Heart left ventricle (tissue), 16 donors: ENCODE measurements around the gene BET1. TPM values are rescaled to one million over a fixed set of nuclear protein-coding genes. Genes with fewer than 3 reads are reported as not detected.

Source experiments
- ATAC-seq, 4 donors: fragments of 200-7000 bp; cut with Tn5 transposase; one replicate each; pipeline ENCODE4 v1.9.1; 2020 to 2022; ENCODE audit warnings: moderate library complexity in 4 of 4, mild to moderate bottlenecking in 3 of 4, moderate number of reproducible peaks in 1 of 4
- DNase-seq, 5 donors: peaks; one replicate each; pipeline ENCODE4 v3.0.0-alpha.2; 2020
- H3K27ac ChIP-seq, 12 donors: fragments of 200-600 bp; sonication (generic) in 4 of 12; one replicate each; pipeline versions ENCODE4 v1.5.0 to v1.8.0; 2016 to 2022; ENCODE audit warnings: mild to moderate bottlenecking in 2 of 12
- H3K27me3 ChIP-seq, 9 donors: fragments of 200-600 bp; sonication (generic) in 2 of 9; one replicate each; pipeline versions ENCODE4 v1.5.1 to v1.8.0; 2016 to 2022; ENCODE audit warnings: mild to moderate bottlenecking in 3 of 9
- H3K36me3 ChIP-seq, 9 donors: fragments of 200-600 bp; sonication (generic) in 2 of 9; one replicate each; pipeline versions ENCODE4 v1.5.0 to v1.8.0; 2018 to 2022; ENCODE audit warnings: mild to moderate bottlenecking in 2 of 9
- H3K4me1 ChIP-seq, 12 donors: fragments of 200-600 bp; sonication (generic) in 4 of 12; one replicate each; pipeline versions ENCODE4 v1.5.0 to v1.8.0; 2016 to 2022; ENCODE audit warnings: mild to moderate bottlenecking in 3 of 12
- H3K4me3 ChIP-seq, 12 donors: fragments of 200-600 bp; sonication (generic) in 4 of 12; one replicate each; pipeline versions ENCODE4 v1.5.0 to v1.8.0; 2017 to 2022; ENCODE audit warnings: mild to moderate bottlenecking in 9 of 12, moderate library complexity in 4 of 12
- H3K9me3 ChIP-seq, 12 donors: fragments of 200-600 bp; sonication (generic) in 4 of 12; one replicate each; pipeline versions ENCODE4 v1.5.0 to v1.8.0; 2016 to 2022; ENCODE audit warnings: mild to moderate bottlenecking in 1 of 12
- POLR2A ChIP-seq, 2 donors: fragments of 450-650 bp; IDR thresholded peaks; one replicate each; pipeline ENCODE4 v1.6.1; 2017; ENCODE audit warnings: antibody characterized with exemption in 2 of 2, mild to moderate bottlenecking in 2 of 2, moderate library complexity in 2 of 2
- WGBS, 4 donors: extraction: QIAGEN DNeasy Blood & Tissue Kit in 2 of 4; methylation state at CpG; one replicate each; pipeline versions ENCODE4 v1.1.5 to v1.1.7; 2013 to 2018; 5-methylcytosine and 5-hydroxymethylcytosine counted together
- intact Hi-C, 10 donors: fragments of 100-400 bp; cut with DNase I; formaldehyde crosslinking; loops; one replicate each; pipeline versions ENCODE4 v1.11.1 to v1.14.2; 2022
- polyA plus RNA-seq, 2 donors: library from polyadenylated mRNA; stranded (reverse); fragments of 200-250 nt; gene quantifications; one replicate each; pipeline ENCODE4 v1.2.3, GENCODE V29; 2013
- total RNA-seq, 9 donors: library from RNA; depleted of rRNA in 2 of 9; stranded (reverse); fragments of >200 nt in 2 of 9; fragmentation: NEBNext Ultra II Directional in 3 of 9; extraction: Animal tissue kit (Norgen Biotek cat#: 25700) in 3 of 9; gene quantifications; one replicate each; pipeline versions ENCODE4 v1.1.0 to v1.2.4, GENCODE V29; 2016 to 2023
- TF ChIP-seq, protein P1 (sequence below), 12 donors: fragments of 200-600 bp; sonication (generic) in 4 of 12; IDR thresholded peaks; one replicate each; pipeline versions ENCODE4 v1.5.0 to v1.8.0; 2018 to 2022; ENCODE audit warnings: antibody characterized with exemption in 12 of 12, mild to moderate bottlenecking in 5 of 12
- donor health status: ischemic (EF 13 %, LVEDD 7.1; RV severe dilation, severe dysfunction).
- donor health status: healthy with polysubstance abuse.
- donor health status: DM: no; HTN: yes; CAD: no.
- donor health status: DM: no; HTN: no; CAD: no.
- donor health status: ischemic (EF 25% LVEDD 6.9; RV normal size, moderate dysfunction).
- donor health status: ischemic (EF 25% LVEDD 5.7; RV mildly dilated, moderate dysfunction).
- donor health status: healthy.
- donor health status: DM: yes; HTN: yes; CAD: no.
- donor health status: ischemic (EF 35%, LVEDD 5.7; RV mildly dilated, moderate dysfunction).
- donor health status: nonischemic (EF 11% LVEDD 7.7; RV severe dilation, severe dysfunction).
- donor health status: DM: yes; HTN: yes; CAD: no.
- donor health status: PGD.
- donor health status: ischemic (EF 29% LVEDD 5.4; RV normal size, mild dysfunction).
- donor health status: nonischemic (EF 23%, LVEDD 6.1; RV moderate dilation, normal function).

The BET1 gene
- total and polyA plus RNA-seq, 11 donors, result 8.1 to 16.5 (median 12.1) TPM

DNA sequence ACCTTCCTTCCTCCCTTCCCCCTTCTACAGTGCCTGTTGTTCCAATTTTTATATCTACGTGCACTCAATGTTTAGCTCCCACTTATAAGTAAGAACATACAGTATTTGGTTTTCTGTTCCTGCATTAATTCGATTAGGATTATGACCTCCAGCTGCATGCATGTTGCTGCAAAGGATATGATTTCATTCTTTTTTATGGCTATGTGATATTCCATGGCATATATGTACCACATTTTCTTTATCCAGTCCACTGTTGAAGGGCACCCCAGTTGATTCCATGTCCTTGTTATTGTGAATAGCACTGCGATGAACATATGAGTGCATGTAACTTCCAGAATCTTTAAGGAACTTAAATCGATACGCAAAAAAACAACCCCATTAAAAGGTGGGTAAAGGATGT lies 39.9 kb downstream of the BET1 start:
- DNase-seq, result no peak
- H3K27ac ChIP-seq, result no peak overlapping the region
- no peaks in the 10 kb centered on the region for H3K4me1 ChIP-seq
- WGBS, 4 donors, result 96 to 98% (median 97%) methylated on average over 5 of the region's 5 CpGs
- H3K36me3 ChIP-seq, result no peaks in the 10 kb centered on the region
- H3K4me3 ChIP-seq, result no peak overlapping the region
- no peak for TF ChIP-seq POLR2A (IDR thresholded peaks at IDR 0.05)
- TF ChIP-seq, protein P1, sequence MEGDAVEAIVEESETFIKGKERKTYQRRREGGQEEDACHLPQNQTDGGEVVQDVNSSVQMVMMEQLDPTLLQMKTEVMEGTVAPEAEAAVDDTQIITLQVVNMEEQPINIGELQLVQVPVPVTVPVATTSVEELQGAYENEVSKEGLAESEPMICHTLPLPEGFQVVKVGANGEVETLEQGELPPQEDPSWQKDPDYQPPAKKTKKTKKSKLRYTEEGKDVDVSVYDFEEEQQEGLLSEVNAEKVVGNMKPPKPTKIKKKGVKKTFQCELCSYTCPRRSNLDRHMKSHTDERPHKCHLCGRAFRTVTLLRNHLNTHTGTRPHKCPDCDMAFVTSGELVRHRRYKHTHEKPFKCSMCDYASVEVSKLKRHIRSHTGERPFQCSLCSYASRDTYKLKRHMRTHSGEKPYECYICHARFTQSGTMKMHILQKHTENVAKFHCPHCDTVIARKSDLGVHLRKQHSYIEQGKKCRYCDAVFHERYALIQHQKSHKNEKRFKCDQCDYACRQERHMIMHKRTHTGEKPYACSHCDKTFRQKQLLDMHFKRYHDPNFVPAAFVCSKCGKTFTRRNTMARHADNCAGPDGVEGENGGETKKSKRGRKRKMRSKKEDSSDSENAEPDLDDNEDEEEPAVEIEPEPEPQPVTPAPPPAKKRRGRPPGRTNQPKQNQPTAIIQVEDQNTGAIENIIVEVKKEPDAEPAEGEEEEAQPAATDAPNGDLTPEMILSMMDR (IDR thresholded peaks at IDR 0.05), result no peak
- H3K9me3 ChIP-seq, result no peaks in the 10 kb centered on the region
- H3K27me3 ChIP-seq, result no peaks in the 10 kb centered on the region
- intact Hi-C loops, result no loop called here
- no peak for ATAC-seq

DNA sequence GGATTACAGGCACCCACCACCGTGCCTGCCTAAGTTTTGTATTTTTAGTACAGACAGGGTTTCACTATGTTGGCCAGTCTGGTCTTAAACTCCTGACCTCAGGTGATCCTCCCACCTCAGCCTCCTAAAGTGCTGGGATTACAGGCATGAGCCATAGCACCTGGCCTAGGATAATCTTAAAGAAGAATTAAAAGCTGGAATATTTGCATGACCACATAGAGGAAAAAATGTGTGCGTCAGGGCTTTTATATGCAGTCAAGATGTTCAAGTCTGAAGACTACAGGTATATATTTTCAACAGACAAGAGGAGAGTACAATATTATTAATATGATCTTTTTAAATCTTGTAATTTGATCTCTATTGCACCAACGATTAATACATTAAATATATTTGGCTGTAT lies 43.2 kb downstream of the BET1 start:
- 93 to 95% (median 93%) methylated on average over 3 of the region's 3 CpGs for whole genome bisulfite sequencing, 4 donors
- H3K36me3 ChIP-seq, result no peaks in the 10 kb centered on the region
- TF ChIP-seq, protein P1 (IDR thresholded peaks at IDR 0.05), result no peak
- TF ChIP-seq POLR2A (IDR thresholded peaks at IDR 0.05), result no peak
- H3K4me1 ChIP-seq, result no peaks in the 10 kb centered on the region
- H3K27me3 ChIP-seq, result no peaks in the 10 kb centered on the region
- H3K4me3 ChIP-seq, result no peak overlapping the region
- no peaks in the 10 kb centered on the region for H3K9me3 ChIP-seq
- ATAC-seq (no peak), DNase-seq (no peak)
- no peak overlapping the region for H3K27ac ChIP-seq
- intact Hi-C loops, result no loop called here

DNA sequence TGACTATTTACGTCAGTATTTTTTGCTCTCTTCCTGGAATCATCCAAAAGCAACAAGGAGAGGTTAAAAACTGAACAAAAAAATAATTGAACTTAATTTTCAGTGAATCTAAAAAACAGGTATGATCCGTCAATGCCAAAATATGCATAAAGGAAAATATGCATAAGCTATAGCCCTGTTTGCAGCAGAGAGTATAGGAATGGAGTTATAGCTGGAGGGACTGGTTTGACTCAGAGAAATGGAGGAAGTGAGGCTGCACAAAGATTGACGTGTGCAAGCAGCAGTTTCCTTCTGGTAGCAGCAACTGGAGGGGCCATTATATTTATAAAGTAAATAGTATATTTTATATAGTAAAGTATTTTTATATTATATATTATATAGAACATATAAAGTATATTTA lies 45.5 kb downstream of the BET1 start:
- no peak for DNase-seq
- no peak overlapping the region for H3K4me3 ChIP-seq
- 86 to 89% (median 88%) methylated on average over 3 of the region's 3 CpGs for WGBS, 4 donors
- TF ChIP-seq POLR2A (IDR thresholded peaks at IDR 0.05), result no peak
- TF ChIP-seq, protein P1 (IDR thresholded peaks at IDR 0.05), result no peak
- no peak overlapping the region for H3K27ac ChIP-seq
- H3K9me3 ChIP-seq, result no peaks in the 10 kb centered on the region
- ATAC-seq, result no peak
- intact Hi-C loops, result no loop called here
- no peaks in the 10 kb centered on the region for H3K4me1 ChIP-seq
- H3K27me3 ChIP-seq, result no peaks in the 10 kb centered on the region
- no peaks in the 10 kb centered on the region for H3K36me3 ChIP-seq

DNA sequence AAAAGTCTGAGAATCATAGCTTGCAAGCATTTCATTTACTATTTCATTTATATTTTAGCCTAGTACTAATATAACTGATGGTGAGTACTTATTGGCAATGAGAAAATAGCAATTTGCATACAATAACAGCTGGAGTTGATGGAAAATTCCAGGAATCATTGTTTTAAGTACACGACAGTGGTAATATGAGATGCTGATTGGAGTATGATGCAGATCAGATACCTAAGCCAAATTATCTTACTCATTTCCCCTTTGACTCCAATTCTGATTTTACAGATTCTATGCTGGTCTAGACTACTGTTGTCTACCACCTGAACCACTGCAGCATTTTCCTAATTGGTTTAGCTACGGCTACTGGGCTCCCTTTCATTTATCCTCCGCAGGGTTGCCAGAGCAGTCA lies 45.9 kb downstream of the BET1 start:
- ATAC-seq (no peak), DNase-seq (no peak)
- Histone ChIP-seq H3K4me3 (no peak overlapping the region), H3K4me1 (no peaks in the 10 kb centered on the region), H3K9me3 (no peaks in the 10 kb centered on the region), H3K36me3 (no peaks in the 10 kb centered on the region), H3K27me3 (no peaks in the 10 kb centered on the region), H3K27ac (no peak overlapping the region)
- WGBS, 4 donors, result 77 to 86% (median 80%) methylated on average over 3 of the region's 3 CpGs
- intact Hi-C loops, result no loop called here
- TF ChIP-seq, protein P1 (IDR thresholded peaks at IDR 0.05), result no peak
- TF ChIP-seq POLR2A (IDR thresholded peaks at IDR 0.05), result no peak
